ENCODE results near the gene PRRT1. TPM values are rescaled to one million over a fixed set of nuclear protein-coding genes. Genes with fewer than 3 reads are reported as not detected.

PRRT1 gene
- total RNA-seq, 1 donor from 2014 or later: not detected

DNA sequence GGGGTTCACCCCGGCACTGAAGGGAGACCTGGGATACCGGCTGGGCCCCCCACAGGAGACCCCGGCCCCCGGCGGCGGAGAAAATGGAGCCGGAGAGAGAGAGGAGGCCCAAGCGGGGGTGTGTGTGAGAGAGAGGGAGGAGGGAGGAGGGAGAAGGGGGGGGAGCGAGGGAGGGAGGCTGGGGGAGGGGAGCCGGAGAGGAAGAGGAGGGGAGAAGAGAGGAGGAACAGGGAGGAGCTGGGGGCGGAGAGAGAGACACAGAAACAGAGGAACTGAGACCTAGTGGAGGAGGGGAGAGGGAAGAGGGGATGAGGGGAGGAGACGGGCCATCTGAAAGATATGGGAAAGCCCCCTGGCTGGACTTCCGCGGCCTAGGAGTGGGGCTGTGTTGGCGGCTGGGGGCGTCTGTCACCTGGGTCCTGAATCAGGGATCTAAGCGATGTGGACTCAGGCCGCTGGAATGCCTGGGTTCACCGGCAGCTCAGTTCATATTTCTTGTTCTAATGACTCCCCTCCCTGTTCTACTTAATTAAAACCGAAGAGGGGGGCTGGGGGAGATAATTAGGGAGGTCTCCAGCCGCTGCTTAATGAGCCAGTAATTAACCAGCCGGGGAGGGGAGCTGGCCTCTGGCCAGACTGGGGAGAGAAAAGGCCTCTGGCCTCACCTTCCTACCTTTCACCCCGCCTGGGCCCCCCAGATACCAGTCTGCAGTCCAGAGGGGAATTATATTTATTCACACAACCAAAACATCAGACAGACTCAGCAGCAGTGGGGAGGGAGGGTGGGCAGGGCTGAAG is 38.5 kb upstream of the PRRT1 start, which contains the start of gene PBX2:
Gene PBX2 (minus strand): TSS at position 149 of the 798 bp plus-strand sequence. CDS start 287 bp downstream, outside the sequence.
- Histone ChIP-seq H4K20me1 (ENCODE audit: low read depth) (peaks cover 27% of the 10 kb centered on the region), H3K27ac (peak within 1 kb of the TSS; percentile 78), H3K4me2 (peak within 1 kb of the TSS; percentile 99), H2AFZ (replicated peaks) (no peak within 1 kb of the TSS), H3K27me3 (no peaks in the 10 kb centered on the region), H3K79me2 (ENCODE audit: low read depth) (peaks cover 36% of the 10 kb centered on the region), H3K9ac (peak within 1 kb of the TSS; percentile 59), H3K36me3 (no peaks in the 10 kb centered on the region), H3K4me1 (peaks cover 24% of the 10 kb centered on the region), H3F3A (ENCODE audit: low read depth) (peaks cover 48% of the 10 kb centered on the region), H3K9me3 (ENCODE audit: low read depth) (no peaks in the 10 kb centered on the region), H3K4me3 (peak within 1 kb of the TSS; percentile 88)
- Mint-ChIP-seq H3K27me3 (ENCODE audit: insufficient read depth, low read depth) (peaks cover 12% of the 10 kb centered on the region), H3K27ac (peak within 1 kb of the TSS; percentile 96), H3K9me3 (no peaks in the 10 kb centered on the region), H3K4me3 (peak within 1 kb of the TSS; percentile 93), H3K36me3 (peaks cover 15% of the 10 kb centered on the region), H3K4me1 (peaks cover 67% of the 10 kb centered on the region)
- TF ChIP-seq, protein P1, sequence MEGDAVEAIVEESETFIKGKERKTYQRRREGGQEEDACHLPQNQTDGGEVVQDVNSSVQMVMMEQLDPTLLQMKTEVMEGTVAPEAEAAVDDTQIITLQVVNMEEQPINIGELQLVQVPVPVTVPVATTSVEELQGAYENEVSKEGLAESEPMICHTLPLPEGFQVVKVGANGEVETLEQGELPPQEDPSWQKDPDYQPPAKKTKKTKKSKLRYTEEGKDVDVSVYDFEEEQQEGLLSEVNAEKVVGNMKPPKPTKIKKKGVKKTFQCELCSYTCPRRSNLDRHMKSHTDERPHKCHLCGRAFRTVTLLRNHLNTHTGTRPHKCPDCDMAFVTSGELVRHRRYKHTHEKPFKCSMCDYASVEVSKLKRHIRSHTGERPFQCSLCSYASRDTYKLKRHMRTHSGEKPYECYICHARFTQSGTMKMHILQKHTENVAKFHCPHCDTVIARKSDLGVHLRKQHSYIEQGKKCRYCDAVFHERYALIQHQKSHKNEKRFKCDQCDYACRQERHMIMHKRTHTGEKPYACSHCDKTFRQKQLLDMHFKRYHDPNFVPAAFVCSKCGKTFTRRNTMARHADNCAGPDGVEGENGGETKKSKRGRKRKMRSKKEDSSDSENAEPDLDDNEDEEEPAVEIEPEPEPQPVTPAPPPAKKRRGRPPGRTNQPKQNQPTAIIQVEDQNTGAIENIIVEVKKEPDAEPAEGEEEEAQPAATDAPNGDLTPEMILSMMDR (IDR thresholded peaks at IDR 0.05): no peak
- TF ChIP-seq EZH2phosphoT487 (IDR thresholded peaks at IDR 0.05) (no peak), EZH2 (IDR thresholded peaks at IDR 0.05) (no peak)
- peak; percentile 90 for DNase-seq (ENCODE audit: low spot score)

DNA sequence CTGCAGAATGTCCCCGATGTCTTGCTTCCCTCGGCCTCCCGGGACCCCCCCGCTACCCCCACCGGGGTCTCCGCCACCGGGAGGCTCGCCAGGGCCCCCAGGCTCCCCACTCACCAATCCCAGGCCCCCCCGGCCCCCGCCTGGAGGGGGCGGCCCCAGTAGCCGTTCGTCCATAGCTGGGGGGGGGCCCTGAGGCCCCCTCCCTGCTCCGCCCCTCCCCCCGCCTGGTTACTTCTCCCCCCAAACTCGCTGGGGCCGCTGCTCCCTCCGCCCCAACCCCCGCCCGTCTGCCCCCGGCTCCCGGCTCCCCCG is 38.0 kb upstream of the PRRT1 start:
- peak; percentile 38 for DNase-seq (ENCODE audit: low spot score)
- no peaks in the 10 kb centered on the region for H3K27me3 ChIP-seq
- H3K79me2 ChIP-seq (ENCODE audit: low read depth): peaks cover 36% of the 10 kb centered on the region
- H3K36me3 ChIP-seq: no peaks in the 10 kb centered on the region
- H3K9ac ChIP-seq: peak overlapping the region; percentile 59
- peaks cover 27% of the 10 kb centered on the region for H4K20me1 ChIP-seq (ENCODE audit: low read depth)
- peak overlapping the region; percentile 93 for H3K4me3 Mint-ChIP-seq
- peak overlapping the region; percentile 99 for H3K4me2 ChIP-seq
- peaks cover 42% of the 10 kb centered on the region for H3F3A ChIP-seq (ENCODE audit: low read depth)
- H2AFZ ChIP-seq (replicated peaks): no peak overlapping the region
- peak overlapping the region; percentile 96 for H3K27ac Mint-ChIP-seq
- peaks cover 65% of the 10 kb centered on the region for H3K4me1 Mint-ChIP-seq
- H3K27ac ChIP-seq: peak overlapping the region; percentile 66
- peak overlapping the region; percentile 88 for H3K4me3 ChIP-seq
- H3K4me1 ChIP-seq: peaks cover 22% of the 10 kb centered on the region
- H3K9me3 ChIP-seq (ENCODE audit: low read depth): no peaks in the 10 kb centered on the region
- TF ChIP-seq, protein P1 (IDR thresholded peaks at IDR 0.05): no peak
- TF ChIP-seq EZH2phosphoT487 (IDR thresholded peaks at IDR 0.05) (no peak), EZH2 (IDR thresholded peaks at IDR 0.05) (no peak)
- no peaks in the 10 kb centered on the region for H3K9me3 Mint-ChIP-seq
- peaks cover 12% of the 10 kb centered on the region for H3K27me3 Mint-ChIP-seq (ENCODE audit: insufficient read depth, low read depth)
- H3K36me3 Mint-ChIP-seq: peaks cover 15% of the 10 kb centered on the region

DNA sequence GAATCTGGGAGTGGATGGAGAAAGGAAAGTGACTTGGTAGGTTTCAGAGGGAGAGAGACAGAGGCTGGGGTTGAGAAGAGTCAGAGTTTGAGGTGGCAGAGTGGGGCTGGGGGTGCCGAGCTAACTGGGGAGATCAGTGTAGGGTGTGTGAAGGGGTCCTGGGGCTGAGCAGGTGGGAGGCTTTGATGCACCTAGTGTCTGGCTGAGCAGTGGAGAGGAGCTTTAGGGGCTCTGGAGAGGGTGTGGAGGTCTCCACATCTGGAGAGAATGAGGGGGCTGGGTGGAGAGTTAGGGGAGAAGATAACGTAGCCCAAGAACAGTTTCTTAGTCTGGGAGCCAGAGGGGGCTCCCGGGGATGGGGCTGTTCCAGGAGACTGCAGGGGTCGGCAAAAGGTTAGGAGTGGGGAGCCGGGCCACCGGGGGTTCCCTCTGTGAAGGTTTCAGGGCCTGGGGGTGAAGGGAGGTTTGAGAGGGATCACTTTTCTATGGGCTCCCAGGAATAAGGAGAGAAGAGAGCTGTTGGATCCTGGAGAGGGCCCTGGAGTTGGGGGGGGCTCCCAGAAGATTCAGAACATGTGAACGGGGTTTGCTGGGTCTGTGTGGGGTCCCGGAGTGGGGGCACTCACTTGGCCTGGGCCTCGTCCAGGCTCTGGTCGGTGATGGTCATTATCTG is 37.5 kb upstream of the PRRT1 start:
- peaks cover 12% of the 10 kb centered on the region for H3K27me3 Mint-ChIP-seq (ENCODE audit: insufficient read depth, low read depth)
- H3K4me1 ChIP-seq: peaks cover 20% of the 10 kb centered on the region
- H3K27me3 ChIP-seq: no peaks in the 10 kb centered on the region
- peak overlapping the region; percentile 99 for H3K4me2 ChIP-seq
- peak overlapping the region; percentile 93 for H3K4me3 Mint-ChIP-seq
- no peaks in the 10 kb centered on the region for H3K9me3 Mint-ChIP-seq
- H3K36me3 ChIP-seq: no peaks in the 10 kb centered on the region
- H2AFZ ChIP-seq (replicated peaks): no peak overlapping the region
- H4K20me1 ChIP-seq (ENCODE audit: low read depth): peaks cover 27% of the 10 kb centered on the region
- peak overlapping the region; percentile 66 for H3K27ac ChIP-seq
- H3K9ac ChIP-seq: peak overlapping the region; percentile 59
- peaks cover 62% of the 10 kb centered on the region for H3K4me1 Mint-ChIP-seq
- peak overlapping the region; percentile 88 for H3K4me3 ChIP-seq
- TF ChIP-seq EZH2phosphoT487 (IDR thresholded peaks at IDR 0.05) (no peak), EZH2 (IDR thresholded peaks at IDR 0.05) (no peak)
- TF ChIP-seq, protein P1 (IDR thresholded peaks at IDR 0.05): no peak
- peaks cover 36% of the 10 kb centered on the region for H3K79me2 ChIP-seq (ENCODE audit: low read depth)
- peak overlapping the region; percentile 96 for H3K27ac Mint-ChIP-seq
- no peaks in the 10 kb centered on the region for H3K9me3 ChIP-seq (ENCODE audit: low read depth)
- peaks cover 15% of the 10 kb centered on the region for H3K36me3 Mint-ChIP-seq
- no peak for DNase-seq (ENCODE audit: low spot score)
- peaks cover 42% of the 10 kb centered on the region for H3F3A ChIP-seq (ENCODE audit: low read depth)
